Fibroblast of villous mesenchyme (primary cell): Measurements from ENCODE around the gene KCNA10. TPM values are rescaled to one million over a fixed set of nuclear protein-coding genes. Genes with fewer than 3 reads are reported as not detected.

Source experiments
- DNase-seq: peaks from one replicate; pipeline ENCODE4 v3.0.0-alpha.2; 2010; ENCODE audit warnings: low read depth
- H3K4me3 ChIP-seq: 2 replicates; pipeline ENCODE4 v1.5.1; 2011; ENCODE audit warnings: low read depth, mild to moderate bottlenecking, low read length
- CTCF ChIP-seq: IDR thresholded peaks from 2 replicates; pipeline ENCODE4 v1.5.1; 2012; ENCODE audit warnings: low read depth, mild to moderate bottlenecking, low read length; ENCODE audit not compliant: insufficient read depth
- total RNA-seq: library from RNA; depleted of rRNA; stranded (reverse); fragments of >200 nt; gene quantifications from 2 replicates; pipeline ENCODE4 v1.2.3, GENCODE V29; 2012

The KCNA10 gene
- total RNA-seq, 1 donor: not detected

GRCh38 chr1:110538921-110539320 lies 19.9 kb upstream of the KCNA10 start:
- no peak overlapping the region for H3K4me3 ChIP-seq
- TF ChIP-seq CTCF: no peak
- no peak for DNase-seq

GRCh38 chr1:110538075-110538474 lies 19.1 kb upstream of the KCNA10 start:
- DNase-seq: no peak
- TF ChIP-seq CTCF: no peak
- no peak overlapping the region for H3K4me3 ChIP-seq

- no peak for TF ChIP-seq CTCF
- no peak overlapping the region for H3K4me3 ChIP-seq
- DNase-seq: peak; percentile 16
Measured at GRCh38 chr1:110535985-110536384, 17.0 kb upstream of the KCNA10 start.

- no peak overlapping the region for H3K4me3 ChIP-seq
- DNase-seq: no peak
- no peak for TF ChIP-seq CTCF
Measured at GRCh38 chr1:110533230-110533629, 14.3 kb upstream of the KCNA10 start.

GRCh38 chr1:110529011-110529410 lies 10.0 kb upstream of the KCNA10 start:
- DNase-seq: no peak
- no peak overlapping the region for H3K4me3 ChIP-seq
- TF ChIP-seq CTCF: no peak

- no peak for TF ChIP-seq CTCF
- DNase-seq: no peak
- H3K4me3 ChIP-seq: no peak overlapping the region
Measured at GRCh38 chr1:110526201-110526780, 7.3 kb upstream of the KCNA10 start.

- DNase-seq: no peak
- TF ChIP-seq CTCF: no peak
- no peak overlapping the region for H3K4me3 ChIP-seq
Measured at GRCh38 chr1:110525249-110525595, 6.2 kb upstream of the KCNA10 start.
